SK-N-MC (cell line): ENCODE results near the gene LUZP1.

ENCODE experiments used
- DNase-seq: peaks from one replicate; pipeline ENCODE4 v3.0.0-alpha.2; 2011; ENCODE audit warnings: low read depth, low spot score
- H3K27ac ChIP-seq: fragments of 200-600 bp; sonication (generic); 2 replicates; pipeline ENCODE4 v1.5.1; 2016; ENCODE audit warnings: mixed run types
- H3K36me3 ChIP-seq: fragments of 200-600 bp; sonication (generic); 2 replicates; pipeline ENCODE4 v1.6.1; 2017; ENCODE audit warnings: antibody characterized with exemption, low read length, mixed read lengths; ENCODE audit not compliant: insufficient read depth
- H3K4me3 ChIP-seq: fragments of 200-600 bp; sonication (generic); 2 replicates; pipeline ENCODE4 v1.5.1; 2016
- H3K9ac ChIP-seq: fragments of 200-600 bp; sonication (generic); 2 replicates; pipeline ENCODE4 v1.8.0; 2017; ENCODE audit warnings: mixed run types, mixed read lengths; ENCODE audit not compliant: insufficient read length
- H3K9me3 ChIP-seq: fragments of 200-600 bp; sonication (generic); 2 replicates; pipeline ENCODE4 v1.6.1; 2017; ENCODE audit warnings: low read depth, mild to moderate bottlenecking, antibody characterized with exemption, low read length, moderate library complexity, mixed read lengths
- EZH2 ChIP-seq: fragments of 200-600 bp; sonication (generic); IDR thresholded peaks from one replicate; pipeline ENCODE4 v1.6.1; 2017; ENCODE audit warnings: antibody characterized with exemption
- FOXP2 ChIP-seq: optimal IDR thresholded peaks from 2 replicates; pipeline ENCODE3; 2011; ENCODE audit warnings: mild to moderate bottlenecking, moderate library complexity; ENCODE audit not compliant: insufficient read depth; ENCODE audit errors: extremely low read length, control extremely low read depth
- POLR2AphosphoS5 ChIP-seq: IDR thresholded peaks from 2 replicates; pipeline ENCODE4 v1.6.1; 2012; ENCODE audit warnings: mild to moderate bottlenecking, low read depth, low read length, borderline replicate concordance

Gene LUZP1

GRCh38 chr1:23118957-23119792, 49.5 kb downstream of the LUZP1 start:
- no peak for TF ChIP-seq EZH2
- Histone ChIP-seq H3K27ac (peak overlapping the region; percentile 31; the same call in 1 of the 2 replicates), H3K9ac (no peak overlapping the region), H3K9me3 (no peaks in the 10 kb centered on the region), H3K36me3 (no peaks in the 10 kb centered on the region), H3K4me3 (no peak overlapping the region)
- DNase-seq, result no peak

GRCh38 chr1:23118407-23118806, 50.2 kb downstream of the LUZP1 start:
- no peak for TF ChIP-seq POLR2AphosphoS5
- no peak for TF ChIP-seq EZH2
- no peak for TF ChIP-seq FOXP2
- Histone ChIP-seq H3K4me3 (no peak overlapping the region), H3K9me3 (no peaks in the 10 kb centered on the region), H3K36me3 (no peaks in the 10 kb centered on the region), H3K9ac (no peak overlapping the region), H3K27ac (no peak overlapping the region)
- no peak for DNase-seq

GRCh38 chr1:23116921-23117699, 51.5 kb downstream of the LUZP1 start:
- DNase-seq, result no peak
- Histone ChIP-seq H3K4me3 (no peak overlapping the region), H3K9me3 (no peaks in the 10 kb centered on the region), H3K27ac (0 out of 2 replicates have a peak overlapping the region, but pooled peaks have one; percentile 19), H3K9ac (no peak overlapping the region), H3K36me3 (no peaks in the 10 kb centered on the region)
- TF ChIP-seq FOXP2 (no peak), POLR2AphosphoS5 (no peak), EZH2 (no peak)

- TF ChIP-seq POLR2AphosphoS5, result no peak
- no peak for TF ChIP-seq FOXP2
- no peak for TF ChIP-seq EZH2
- Histone ChIP-seq H3K4me3 (no peak overlapping the region), H3K27ac (0 out of 2 replicates have a peak overlapping the region, but pooled peaks have one; percentile 19), H3K9ac (no peak overlapping the region), H3K36me3 (no peaks in the 10 kb centered on the region), H3K9me3 (no peaks in the 10 kb centered on the region)
- no peak for DNase-seq
These were observed 52.3 kb downstream of the LUZP1 start for GRCh38 chr1:23116216-23116836.

- H3K27ac ChIP-seq, result no peak overlapping the region
- H3K9me3 ChIP-seq, result no peaks in the 10 kb centered on the region
- DNase-seq, result no peak
- H3K4me3 ChIP-seq, result no peak overlapping the region
- H3K36me3 ChIP-seq, result no peaks in the 10 kb centered on the region
- TF ChIP-seq FOXP2, result no peak
- TF ChIP-seq POLR2AphosphoS5, result no peak
- TF ChIP-seq EZH2, result no peak
- no peak overlapping the region for H3K9ac ChIP-seq
These were observed 54.1 kb downstream of the LUZP1 start for GRCh38 chr1:23114424-23115079.

- Histone ChIP-seq H3K27ac (no peak overlapping the region), H3K4me3 (no peak overlapping the region), H3K9ac (no peak overlapping the region), H3K36me3 (peaks cover 16% of the 10 kb centered on the region), H3K9me3 (no peaks in the 10 kb centered on the region)
- no peak for TF ChIP-seq FOXP2
- TF ChIP-seq POLR2AphosphoS5, result no peak
- TF ChIP-seq EZH2, result no peak
- no peak for DNase-seq
These were observed 56.8 kb downstream of the LUZP1 start for GRCh38 chr1:23111600-23112535.

- Histone ChIP-seq H3K36me3 (peaks cover 17% of the 10 kb centered on the region), H3K4me3 (no peak overlapping the region), H3K27ac (no peak overlapping the region), H3K9me3 (no peaks in the 10 kb centered on the region), H3K9ac (no peak overlapping the region)
- no peak for TF ChIP-seq FOXP2
- no peak for TF ChIP-seq EZH2
- TF ChIP-seq POLR2AphosphoS5, result no peak
- DNase-seq, result no peak
These were observed 58.3 kb downstream of the LUZP1 start for GRCh38 chr1:23110391-23110790.
